Inflammatory macrophage treated with lipopolysaccharide for 4 hours (primary cell): Measurements from ENCODE around the gene LZTR1.
A peak's percentile ranks its signal among the peaks of the same experiment; 100 is the strongest.

ENCODE experiments used
- DNase-seq: peaks from one replicate; pipeline ENCODE4 v3.0.0-alpha.2; 2020

Gene LZTR1

DNA sequence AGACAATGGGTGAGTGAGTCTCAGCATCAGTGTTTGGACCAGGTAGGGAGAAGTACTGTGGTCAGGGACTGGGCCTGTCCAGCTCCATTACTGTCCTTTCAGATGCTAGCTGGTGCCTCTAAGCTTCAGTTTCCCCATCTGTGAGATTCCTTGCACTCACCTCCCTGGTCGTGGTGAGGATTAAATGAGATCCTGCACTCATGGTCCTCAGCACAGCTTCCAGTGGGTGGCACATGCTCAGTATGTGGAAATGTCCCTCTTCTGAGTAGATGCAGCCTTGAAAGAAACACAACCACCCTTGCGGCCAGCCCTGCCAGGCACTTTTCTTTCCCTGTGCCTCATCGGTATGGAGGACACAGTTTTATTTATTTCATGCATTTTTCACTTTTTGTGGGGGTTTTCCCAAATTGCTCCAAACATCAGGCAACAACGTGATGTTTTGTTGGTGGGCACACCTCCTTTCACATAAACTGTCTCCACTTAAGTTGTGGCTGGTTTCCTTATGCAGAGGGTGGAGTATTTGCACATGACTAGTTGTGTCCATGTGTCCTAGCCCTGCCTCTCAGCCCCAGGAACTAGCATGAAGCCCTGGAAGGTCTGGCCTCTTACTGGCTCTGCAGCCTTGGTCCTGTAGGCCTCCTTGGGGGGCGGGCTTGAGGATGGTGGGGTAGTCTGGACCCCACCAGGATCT is 1.1 kb downstream of the LZTR1 start:
- no peak for DNase-seq

DNA sequence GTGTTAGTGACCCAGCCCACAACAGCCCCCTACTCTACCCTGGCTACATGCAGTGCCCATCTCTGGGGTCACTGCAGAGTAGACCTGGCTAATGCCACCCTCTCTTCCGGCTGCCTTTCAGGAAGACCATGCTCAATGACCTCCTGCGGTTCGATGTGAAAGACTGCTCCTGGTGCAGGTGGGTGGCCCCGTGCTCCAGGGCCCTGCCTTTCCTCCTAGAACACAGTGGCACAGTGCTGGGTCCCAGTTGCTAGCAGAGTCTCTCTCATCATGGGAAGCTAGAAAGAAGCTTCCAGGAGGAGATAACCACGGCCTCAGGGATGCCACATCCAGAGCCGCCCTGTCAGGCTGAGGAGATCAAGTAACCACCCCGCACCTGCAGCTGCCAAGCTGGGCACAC is 3.6 kb downstream of the LZTR1 start:
- no peak for DNase-seq

DNA sequence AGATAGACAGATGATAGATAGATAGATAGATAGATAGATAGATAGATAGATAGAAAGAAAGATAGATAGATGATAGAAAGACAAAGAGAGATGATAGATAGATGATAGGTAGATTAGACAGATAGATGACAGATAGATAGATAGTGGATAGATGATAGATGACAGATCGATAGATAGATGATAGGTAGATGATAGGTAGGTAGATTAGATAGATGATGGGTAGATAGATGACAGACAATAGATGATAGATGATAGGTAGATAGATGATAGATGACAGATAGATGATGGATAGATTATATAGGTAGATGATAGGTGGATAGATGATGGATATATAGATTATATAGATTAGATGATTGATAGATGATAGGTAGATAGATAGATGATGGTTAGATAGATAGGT is 4.3 kb downstream of the LZTR1 start:
- no peak for DNase-seq

DNA sequence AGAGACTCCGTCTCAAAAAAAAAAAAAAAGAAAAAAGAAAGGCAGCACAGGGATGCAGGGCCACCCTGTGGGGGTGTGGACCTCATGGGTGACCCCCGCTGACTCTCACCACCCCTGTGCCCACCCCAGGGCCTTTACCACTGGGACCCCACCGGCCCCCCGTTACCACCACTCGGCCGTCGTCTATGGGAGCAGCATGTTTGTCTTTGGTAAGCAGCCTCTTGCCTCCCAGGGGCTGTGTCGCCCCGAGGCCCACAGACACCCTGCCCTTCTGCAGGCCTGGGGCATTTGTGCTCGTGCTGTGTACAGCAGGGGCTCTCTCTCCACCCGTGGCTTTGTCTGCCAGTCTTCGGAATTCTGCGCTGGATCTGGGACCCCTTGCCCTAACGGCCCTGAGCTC is 5.3 kb downstream of the LZTR1 start:
- no peak for DNase-seq

DNA sequence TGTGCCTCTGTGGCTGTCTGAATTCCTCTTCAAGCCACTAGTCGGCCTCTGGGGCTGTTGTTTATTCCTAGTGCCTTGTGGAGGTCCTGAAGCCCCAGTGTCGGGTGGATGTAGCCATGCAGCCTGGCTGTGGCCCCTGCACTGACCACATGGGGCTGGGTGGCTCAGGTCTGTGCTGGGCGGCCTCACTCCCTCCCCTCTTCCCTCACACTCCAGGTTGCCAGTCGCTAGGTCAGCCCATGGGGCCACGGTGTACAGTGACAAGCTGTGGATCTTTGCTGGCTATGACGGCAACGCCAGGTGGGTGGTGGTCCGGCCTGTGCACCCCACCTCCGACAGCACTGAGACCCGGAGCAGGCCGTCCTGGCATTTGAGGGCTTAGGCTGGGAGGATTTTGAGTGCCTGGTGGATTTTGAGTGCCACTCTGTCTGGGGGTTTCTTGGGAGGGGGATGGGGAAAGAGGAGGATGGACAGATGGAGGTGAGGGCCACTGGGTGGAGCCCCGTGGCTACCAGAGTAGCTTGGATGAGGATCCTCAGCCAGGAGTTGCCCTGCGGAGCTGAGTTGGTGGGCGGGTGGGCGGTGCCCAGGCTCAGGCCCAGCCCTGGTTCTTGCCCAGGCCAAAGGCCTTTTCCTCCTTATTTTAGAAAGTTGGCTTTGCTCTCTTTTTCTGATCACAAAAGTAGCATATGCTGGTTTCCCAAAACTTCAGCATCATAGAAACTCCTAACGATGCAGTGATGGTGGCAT is 6.7 kb downstream of the LZTR1 start:
- DNase-seq: peak; percentile 2

DNA sequence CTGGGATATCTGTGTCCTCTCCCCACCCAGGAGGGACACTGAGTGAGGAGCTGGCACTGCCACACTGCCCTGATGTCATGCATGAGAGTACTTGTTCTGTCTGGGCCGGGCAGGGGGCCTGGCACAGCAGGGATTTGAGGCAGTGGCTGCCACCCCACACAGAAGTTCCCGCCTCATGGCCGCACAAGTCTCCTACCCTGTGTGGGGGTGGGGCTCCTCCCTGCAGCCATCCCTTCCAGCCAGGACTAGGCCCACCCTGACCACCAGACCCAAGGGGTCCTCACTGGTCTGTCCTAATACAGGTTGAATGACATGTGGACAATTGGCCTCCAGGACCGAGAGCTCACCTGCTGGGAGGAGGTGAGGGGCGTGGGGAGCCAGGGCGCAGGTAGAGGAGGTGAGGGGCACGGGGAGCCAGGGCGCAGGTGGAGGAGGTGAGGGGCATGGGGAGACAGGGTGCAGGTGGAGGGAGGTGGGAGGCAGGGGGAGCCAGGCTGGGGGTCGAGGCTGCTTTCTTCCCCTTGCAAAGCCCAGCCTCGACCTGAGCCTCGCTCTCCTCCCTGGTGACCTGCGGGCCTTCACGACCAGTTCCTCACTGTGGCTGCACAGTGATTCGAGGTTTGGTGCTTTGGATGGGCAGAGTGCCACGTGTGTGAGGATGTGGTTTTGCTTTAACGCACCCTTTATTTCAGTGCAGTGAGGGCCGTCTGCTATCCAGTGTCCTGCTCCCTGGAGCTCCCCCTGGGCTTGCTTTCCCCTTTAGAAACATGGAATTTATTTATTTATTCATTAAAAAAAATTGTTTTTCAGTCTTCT is 7.4 kb downstream of the LZTR1 start:
- DNase-seq: no peak

DNA sequence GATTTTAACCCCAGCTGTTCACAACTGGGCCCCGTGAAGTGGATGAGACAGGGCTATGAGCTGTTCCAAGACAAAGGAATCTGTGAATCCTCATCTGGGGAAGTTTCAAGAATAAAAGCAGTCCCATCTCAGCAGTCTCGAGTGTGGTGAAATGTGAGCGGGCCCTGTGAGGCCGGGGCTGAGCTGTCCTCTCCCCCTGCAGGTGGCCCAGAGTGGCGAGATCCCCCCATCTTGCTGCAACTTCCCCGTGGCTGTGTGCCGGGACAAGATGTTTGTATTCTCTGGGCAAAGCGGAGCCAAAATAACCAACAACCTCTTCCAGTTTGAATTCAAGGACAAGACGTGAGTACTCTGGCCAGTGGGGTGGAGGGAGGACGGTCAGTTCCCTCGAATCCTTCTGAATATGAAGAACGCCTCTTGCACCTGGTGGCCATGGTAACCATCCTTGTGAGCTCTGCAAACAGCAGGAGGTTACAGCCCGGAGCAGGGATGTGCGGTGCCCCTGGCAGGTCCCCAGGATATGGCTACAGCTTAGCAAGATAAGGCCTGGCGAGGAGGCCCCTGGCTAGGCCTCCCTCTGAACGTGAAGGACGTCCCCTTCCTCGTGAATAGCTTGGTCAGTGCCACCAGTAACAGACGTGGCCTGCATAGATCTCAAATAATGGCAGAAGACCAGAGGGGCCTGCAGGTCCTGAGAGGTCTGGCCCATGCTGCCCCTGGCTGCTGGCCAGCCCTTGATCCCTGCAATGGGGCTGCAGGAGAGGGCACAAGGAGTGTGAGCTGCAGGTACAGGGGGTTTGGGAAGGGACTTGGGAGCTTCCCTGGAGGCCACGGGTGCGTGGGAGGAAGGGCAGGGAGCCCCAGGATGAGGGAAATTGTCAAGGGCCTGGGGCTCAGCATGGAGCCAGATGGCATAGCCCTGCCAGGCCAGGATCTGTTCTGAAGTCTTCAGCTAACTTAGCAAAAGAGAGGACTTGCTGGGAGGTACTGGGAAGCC is 8.4 kb downstream of the LZTR1 start:
- no peak for DNase-seq

DNA sequence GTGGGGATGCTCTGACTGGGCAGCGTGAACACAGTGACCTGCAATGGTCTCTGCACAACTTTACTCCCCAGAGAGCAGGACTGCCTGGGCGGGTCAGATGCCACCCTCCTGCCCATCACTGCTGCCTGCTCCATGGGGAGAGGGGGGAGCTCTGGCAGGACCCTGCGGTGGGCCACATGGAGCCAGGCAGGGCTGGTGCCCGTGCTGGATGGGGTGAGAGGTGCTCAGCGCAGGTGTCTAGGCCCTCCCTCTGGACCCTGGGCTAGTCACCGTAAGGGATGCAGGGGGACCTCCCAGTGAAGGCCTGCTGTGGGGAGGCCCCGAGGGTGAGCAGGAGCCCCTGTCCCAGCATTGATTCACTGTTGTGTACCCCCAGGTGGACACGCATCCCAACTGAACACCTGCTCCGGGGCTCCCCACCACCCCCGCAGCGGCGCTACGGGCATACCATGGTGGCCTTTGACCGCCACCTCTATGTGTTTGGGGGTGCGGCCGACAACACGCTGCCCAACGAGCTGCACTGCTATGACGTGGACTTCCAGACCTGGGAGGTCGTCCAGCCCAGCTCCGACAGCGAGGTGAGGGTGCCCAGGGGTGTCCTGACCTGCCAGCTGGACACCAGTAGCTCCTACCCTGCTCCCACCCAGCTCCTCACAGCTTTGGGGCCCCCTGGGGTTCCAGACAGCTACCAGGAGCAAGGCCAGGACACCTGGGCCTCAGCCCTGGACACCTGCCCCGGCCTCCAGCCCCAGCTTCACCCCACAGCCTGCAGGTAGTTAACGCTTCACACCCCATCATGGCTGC is 9.4 kb downstream of the LZTR1 start:
- DNase-seq: no peak

DNA sequence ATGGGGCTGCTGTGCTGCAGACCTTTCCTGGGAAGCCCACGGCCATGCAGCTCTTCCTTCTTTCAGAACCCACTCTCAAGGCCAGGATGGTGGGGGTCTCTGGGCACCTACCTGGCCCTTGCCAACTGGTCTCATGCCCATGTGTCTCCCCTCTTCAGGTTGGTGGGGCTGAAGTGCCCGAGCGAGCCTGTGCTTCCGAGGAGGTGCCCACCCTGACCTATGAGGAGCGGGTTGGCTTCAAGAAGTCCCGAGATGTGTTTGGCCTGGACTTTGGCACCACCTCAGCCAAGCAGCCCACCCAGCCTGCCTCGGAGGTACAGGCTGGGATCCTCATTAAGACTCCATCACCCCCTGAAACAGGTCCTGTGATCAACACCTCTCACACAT is 10.0 kb downstream of the LZTR1 start:
- no peak for DNase-seq

DNA sequence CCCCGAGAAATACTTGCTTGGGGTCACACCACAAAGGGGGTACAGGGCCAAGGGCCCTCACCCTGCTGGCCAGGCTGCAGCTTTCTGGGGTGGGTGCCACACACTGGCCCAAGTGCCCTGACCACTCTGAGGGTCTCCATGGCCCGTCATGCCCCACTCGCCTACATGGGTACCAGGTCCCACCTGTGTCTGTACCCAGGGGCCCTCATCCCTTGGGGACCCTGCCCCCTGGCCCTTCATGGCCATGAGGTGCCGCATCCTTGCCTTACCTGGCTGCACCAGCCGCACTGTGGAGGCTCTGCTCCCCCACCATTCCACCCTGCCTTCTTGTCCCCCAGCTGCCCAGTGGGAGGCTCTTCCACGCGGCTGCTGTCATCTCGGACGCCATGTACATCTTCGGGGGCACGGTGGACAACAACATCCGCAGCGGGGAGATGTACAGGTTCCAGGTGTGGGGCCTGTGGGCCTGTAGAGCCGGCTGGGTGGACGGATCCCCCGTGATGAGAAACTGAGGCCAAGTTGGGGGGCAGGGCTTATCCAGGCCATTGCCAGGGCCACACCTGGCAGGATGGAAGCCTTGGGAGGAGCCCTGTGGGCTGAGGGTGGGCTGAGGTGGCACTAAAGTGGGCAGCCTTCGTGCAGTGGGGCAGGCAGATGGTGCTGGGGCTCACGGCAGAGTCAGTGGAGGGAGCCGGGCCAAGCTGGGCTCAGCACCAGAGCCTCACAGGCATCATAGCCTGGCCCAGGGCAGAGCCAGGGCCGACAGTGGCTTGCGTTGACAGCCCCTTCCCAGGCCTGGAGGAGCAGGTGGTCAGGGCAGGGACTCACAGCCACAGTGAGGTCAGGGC is 10.6 kb downstream of the LZTR1 start:
- DNase-seq: no peak

DNA sequence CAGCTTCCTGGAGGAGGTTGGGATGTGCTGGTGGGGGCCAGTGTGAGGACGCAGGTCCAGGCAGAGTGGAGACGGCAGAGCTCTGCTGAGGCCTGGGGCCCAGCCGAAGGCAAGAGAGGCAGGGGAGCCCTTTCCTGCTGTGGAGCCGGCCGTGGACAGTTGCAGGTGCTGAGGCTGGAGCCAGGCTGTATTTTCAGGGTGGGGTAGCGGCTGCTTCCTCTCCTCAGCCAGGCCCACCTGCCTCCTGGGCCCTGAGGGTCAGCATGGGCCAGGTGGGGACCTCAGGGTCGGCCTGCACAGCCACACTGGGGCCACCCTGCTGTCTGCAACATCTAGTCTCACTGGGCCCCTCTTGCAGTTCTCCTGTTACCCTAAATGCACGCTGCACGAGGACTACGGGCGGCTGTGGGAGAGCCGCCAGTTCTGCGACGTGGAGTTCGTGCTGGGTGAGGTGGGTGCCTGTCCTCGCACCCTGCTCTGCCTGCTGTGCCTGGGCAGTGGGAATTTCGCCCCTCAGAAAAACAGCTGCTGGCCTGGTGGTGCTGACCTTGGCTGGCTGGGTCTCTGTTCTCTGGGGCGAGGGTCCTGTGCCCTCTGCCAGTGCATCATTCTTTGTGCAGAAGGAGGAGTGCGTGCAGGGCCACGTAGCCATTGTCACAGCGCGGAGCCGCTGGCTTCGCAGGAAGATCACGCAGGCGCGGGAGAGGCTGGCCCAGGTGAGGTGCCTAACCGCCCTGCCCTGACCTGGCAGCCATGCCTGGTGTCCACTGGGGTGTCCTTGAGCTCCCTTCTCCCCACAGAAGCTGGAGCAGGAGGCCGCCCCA is 11.4 kb downstream of the LZTR1 start:
- no peak for DNase-seq

DNA sequence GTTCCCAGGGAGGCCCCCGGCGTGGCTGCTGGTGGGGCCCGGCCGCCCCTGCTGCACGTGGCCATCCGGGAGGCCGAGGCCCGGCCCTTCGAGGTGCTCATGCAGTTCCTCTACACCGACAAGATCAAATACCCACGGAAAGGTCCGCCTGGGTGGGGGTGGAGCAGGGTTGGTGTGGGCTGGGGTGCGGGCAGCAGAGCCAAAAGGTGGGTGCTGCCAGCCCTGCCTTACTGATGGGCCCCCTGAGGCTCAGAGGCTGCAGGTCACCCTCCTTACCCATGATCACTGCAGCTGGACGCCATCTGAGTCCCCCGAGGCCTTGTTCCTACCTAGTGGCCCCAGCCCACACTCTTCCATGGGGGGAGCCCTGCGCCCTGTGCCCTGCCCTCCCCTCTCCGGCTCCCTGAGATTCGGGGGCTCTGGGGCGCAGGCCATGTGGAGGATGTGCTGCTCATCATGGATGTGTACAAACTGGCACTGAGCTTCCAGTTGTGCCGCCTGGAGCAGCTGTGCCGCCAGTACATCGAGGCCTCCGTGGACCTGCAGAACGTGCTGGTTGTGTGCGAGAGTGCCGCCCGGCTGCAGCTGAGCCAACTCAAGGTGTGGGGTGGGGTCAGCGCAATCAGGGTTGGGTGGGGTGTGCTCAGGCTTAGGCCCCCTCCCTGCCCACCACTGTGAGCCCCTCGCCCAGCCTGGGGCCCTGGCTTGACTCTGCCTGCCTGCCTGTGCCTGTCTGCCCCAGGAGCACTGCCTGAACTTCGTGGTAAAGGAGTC is 12.2 kb downstream of the LZTR1 start:
- DNase-seq: no peak

DNA sequence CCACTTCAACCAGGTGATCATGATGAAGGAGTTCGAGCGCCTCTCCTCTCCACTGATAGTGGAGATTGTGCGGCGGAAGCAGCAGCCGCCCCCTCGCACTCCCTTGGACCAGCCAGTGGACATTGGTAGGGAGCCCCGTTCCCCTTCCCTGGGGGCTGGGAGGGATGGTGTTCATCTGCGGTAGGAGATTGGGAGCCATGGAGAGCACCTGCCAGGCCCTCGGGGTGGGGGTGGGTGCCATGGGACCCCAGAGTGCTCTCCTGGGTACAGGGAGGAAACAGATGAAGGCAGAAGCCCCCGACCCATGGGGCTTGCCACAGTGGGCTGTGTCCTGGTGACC is 12.8 kb downstream of the LZTR1 start:
- DNase-seq: no peak

DNA sequence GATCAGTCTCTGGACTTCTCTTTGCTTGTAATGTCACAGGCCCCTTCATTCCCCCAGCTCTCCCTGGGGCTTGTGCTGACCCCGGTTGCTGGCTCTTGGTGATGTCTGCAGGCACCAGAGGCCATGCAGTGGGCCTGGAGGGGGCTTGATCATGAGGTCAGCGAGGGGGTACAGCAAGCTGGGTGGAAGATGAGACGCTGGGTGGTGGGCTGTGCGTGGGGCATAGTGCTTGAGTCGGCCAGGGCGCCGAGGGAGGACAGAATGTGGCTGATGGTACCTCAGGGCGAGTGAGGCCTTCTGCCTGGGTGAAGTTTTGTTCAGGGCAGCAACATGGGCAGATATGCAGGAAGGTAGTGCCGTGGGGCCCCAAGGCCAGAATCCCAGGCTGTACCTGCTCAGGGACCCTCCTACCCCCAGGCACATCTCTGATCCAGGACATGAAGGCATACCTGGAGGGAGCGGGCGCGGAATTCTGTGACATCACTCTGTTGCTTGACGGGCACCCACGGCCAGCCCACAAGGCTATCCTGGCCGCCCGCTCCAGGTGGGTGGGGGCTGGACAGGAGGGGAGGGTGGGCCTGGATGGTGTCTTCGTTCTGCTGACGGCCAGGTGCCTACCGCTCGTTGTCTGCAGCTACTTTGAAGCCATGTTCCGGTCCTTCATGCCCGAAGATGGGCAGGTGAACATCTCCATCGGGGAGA is 13.4 kb downstream of the LZTR1 start:
- DNase-seq: no peak

DNA sequence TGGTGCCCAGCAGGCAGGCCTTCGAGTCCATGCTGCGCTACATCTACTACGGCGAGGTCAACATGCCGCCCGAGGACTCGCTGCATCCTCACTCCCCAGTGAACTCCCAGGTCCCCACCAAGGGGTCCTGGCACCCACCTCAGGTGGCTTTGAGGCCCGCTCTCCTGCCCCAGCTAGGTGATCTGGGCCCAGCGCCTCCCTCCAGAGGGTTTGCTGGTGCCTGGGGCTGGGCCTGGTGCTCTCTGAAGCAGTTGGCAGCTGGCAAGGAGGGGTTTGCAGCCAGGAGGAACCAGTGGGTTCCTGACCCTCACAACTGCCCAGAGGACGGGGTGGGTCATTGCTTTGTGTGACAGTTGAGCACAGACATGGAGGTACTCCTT is 13.9 kb downstream of the LZTR1 start:
- no peak for DNase-seq

DNA sequence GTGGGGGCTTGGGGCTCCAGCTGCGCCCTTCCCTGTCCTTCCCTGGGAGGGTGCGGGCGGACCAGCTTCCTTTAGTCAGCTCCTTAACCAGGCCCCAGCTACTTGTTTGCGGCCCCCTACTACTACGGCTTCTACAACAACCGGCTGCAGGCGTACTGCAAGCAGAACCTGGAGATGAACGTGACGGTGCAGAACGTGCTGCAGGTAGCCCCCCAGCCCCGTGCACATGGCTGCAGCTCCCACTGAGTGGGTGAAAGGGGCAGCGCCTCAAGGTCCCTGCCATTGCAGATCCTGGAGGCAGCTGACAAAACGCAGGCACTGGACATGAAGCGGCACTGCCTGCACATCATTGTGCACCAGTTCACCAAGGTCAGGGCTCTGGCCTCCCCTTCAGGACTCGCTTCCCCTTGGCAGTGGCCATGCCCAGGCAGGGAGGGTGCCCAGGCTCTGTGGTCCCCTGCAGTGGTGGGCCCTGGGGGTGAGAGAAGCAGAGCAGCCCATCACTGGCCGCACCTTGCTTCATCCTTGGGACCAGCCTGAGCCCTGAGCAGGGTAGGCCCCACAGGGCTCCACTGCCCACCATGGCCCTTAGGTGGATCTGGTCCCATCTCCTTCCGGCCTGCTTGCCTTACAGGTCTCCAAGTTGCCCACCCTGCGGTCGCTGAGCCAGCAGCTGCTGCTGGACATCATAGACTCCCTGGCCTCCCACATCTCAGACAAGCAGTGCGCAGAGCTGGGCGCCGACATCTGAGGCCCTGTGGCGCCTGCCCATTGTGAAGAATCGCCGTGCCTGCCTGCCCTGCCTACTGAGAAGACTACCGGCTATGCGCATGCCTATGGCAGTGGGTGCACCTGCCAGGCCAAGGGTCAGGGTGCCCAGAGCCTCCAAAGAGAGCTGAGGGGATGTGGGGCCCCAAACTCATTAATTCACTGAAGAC is 14.8 kb downstream of the LZTR1 start:
- DNase-seq: no peak

DNA sequence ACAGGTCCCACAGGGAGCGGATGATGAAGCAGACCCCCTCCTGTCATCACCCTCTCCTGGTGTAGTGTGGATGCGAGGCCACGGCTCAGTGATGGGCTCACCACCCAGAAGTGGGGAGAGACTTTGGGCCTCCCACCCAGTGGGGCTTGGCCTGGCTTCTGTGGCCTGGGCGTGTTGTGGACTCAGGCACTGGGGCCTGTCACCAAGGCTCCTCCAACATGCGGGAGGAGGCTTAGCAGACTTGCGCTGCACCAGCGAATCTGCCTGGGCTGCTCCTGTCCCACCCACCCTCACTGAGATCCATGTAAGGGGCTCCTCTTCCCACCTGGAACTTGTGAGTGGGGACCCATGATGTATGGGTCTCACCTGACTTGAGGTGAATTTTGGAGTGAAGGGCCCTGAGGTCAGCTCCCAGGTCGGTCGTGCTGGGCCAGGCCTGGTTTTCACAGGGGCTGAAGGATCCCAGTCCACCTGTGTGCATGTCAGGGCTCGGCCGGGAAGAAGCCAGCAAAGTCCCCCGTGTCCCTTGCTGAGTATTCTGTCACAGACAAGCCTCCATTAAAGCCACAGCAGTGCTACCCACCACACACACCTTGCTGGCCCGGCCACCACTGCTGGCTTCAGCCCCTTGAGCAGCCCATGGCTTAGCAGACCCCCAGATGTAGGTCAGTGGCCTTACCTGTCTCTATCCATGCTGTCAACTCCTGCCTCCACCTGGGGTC is 15.6 kb downstream of the LZTR1 start:
- DNase-seq: no peak
